Measurements from ENCODE around the gene MAPK13.
"Not testable (repeated sequence)": the region's sequence is repeated elsewhere in the genome, so short reads cannot be mapped to it uniquely, and the experiment has no call there.

The MAPK13 gene

DNA sequence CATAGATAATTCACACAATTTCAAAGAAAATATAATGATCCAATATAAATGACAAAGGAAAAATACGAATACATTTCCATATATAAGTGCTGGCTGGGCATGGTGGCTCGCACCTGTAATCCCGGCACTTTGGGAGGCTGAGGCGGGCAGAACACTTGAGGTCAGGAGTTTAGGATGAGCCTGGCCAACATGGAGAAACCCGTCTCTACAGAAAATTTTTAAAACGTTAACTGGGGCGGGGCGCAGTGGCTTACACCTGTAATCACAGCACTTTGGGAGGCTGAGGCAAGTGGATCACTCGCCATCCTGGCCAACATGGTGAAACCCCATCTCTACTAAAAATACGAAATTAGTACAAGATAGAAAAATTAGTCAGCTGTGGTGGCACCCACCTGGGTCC is 14.9 kb upstream of the MAPK13 start:
- DNase-seq = no peak

DNA sequence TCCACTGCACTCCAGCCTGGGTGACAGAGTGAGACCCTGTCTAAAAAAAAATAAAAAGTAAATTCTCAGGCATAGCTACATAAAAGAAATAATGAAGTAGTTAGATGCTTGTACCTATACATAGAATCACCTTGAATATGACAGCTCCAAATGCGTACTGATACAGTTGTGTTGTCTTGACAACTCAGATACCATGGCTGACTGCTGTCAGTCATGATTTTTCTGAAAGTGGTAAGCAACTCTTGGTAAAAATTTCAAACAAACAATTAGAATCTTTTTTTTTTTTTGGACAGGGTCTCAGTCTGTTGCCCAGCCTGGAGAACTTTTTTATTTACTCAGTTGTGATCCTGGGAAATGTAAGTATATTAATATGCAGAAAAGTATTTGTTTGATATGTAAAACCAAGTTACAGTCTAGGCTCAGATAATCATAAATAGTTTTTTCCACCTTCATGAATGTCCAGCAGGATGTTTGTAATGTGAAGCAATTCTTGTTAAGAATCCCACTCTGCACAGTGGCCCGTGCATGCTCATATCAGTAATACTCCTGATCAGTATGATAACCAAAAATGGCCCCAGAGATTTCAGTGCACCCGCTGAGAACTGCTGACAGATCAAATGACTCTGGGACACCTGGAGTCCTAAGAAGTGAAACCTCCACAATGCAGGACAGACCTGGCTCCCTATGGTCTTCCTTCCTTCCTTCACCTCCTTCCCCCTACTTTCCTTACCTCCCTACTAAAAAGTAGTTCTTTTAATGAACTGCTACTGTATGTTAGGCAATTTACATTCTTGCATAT is 14.0 kb upstream of the MAPK13 start:
- DNase-seq = no peak

DNA sequence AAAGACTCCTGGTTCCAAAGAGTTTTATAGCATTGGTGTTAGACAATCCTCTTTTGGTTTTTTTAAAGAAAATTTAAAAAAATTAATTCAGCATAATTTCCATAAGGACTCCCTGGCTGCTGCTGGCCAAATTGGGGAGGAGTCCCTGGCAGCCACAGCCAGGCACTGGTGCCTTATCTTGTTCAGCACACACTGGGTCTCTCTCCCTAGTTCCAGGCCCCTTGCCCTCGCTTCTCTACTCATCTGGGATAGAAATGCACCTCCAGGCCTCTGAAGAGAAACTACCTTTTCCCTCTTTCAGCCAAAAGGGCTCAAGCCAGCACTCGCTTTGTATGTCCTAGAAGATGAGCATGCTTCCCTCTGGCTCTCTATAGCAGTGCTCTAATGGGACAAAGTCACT is 13.4 kb upstream of the MAPK13 start:
- peak; percentile 84 for DNase-seq

DNA sequence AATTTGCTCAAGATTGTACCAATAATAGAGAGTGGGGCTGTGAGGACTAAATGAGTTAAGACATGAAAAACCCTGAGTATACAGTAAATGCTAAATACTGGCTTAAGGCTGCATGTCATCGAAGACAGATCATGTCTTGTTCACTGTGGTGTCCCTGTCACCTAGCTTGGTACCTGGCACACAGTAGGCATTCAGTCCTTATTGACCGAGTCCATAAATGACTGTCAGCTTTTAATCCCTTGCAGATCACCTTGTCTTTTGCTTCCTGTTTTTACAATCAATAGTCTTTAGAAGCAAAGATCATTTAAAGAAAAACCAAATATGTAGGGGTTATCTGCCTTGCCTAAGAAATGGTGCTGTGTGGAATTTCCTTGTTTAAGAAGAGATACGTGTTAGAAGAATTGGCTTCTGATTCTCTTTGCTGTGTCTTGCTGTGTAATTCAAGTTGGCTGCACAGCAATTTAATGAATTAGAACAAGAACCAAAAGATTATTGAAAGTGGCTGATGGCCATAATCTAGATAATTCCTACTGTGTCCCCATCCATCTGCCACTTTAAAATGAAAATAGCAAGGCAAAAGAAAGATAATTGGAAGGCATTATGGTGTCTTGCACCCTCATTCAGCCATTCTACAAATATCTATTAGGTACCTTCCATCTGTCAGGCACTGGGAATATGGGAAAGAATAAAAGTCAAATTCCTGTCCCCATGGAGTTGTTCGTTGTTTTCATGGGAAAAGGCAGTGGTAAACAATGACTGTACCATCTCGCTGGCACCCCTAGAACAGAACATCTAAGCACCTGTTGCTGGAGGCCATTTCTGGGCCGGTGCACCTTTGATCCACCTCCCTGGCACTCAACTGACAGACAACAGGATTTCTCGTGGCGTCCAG is 12.4 kb upstream of the MAPK13 start:
- DNase-seq = no peak

DNA sequence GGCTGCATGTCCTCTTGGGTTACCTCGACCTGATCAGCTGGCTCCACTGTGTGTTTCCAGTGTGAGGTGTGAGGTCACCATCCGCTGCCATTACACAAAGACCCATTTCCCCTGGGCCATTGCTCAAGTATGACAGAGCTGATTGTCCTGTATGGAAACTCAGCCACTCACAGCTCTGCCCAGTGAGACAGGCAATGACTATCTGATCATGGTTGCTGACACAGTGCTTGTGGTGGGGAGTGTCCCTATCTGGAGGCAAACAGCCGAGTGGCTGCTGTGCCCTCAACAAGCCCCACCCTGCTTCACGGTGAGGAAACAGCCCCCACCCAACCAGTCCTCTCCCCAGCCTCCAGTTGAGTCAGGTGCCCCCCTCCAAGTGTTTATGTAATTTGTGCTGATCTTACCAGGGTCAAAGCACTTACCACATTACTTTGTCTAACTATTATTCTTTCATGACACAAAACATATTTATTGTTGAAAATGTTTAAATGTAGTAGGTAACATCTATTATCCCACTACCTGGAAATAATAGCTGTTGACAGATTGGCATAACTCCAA is 11.7 kb upstream of the MAPK13 start:
- peak; percentile 98 for DNase-seq

DNA sequence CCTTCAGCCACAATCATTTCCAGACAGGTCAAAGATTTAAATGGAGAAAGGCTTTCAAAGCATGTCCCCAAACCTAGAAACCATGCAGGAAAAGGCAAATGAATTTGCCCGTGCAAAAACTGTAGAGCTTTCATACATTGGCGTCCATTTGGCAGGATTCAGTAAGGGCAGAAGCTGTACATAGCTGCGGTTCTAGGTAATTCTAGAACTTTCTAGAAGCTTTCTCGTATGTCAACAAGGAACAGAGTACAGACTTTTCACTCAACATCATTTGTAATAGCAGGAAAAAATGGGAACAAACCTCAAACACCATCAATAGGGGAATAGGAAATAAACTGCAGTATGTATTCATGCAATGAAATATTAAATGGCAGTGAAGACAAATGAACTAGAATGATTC is 11.1 kb upstream of the MAPK13 start:
- no peak for DNase-seq

DNA sequence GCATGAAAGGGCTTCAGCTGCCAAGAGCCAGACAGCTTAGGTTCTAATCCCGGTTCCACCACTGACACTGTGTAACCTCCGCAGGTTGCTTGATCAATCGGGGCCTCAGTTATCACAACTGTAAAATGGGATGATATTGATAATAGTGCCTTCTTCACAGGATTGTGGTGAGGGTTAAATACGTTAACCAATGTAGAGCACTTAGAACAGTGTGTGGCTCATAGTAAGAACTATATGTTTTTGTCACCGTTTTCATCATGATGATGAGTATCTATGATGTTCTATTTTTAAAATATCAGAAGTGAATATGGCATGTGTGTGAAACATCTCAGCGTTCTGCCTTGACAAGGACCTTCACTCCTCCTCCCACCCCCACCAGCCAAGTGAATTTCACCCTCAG is 10.3 kb upstream of the MAPK13 start:
- DNase-seq = no peak

DNA sequence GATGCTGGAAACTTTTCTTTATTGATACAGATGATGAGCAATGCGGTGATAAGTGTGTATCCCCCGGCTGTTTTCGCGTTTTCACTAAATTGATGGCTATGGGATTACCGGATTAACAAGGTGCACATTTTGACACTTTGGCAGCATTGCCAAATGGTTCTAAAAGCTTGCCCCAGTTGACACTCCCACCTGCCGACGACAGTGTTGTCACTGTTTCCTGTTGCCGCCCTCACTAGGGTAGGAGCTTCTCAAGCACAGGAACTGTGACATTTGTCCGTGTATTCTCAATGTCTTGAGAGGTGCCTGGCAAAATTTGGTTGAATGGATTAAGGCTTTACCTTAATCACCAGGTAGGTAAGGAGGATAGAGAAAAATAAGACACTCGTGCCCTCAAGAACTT is 9.8 kb upstream of the MAPK13 start:
- DNase-seq = peak; percentile 81

DNA sequence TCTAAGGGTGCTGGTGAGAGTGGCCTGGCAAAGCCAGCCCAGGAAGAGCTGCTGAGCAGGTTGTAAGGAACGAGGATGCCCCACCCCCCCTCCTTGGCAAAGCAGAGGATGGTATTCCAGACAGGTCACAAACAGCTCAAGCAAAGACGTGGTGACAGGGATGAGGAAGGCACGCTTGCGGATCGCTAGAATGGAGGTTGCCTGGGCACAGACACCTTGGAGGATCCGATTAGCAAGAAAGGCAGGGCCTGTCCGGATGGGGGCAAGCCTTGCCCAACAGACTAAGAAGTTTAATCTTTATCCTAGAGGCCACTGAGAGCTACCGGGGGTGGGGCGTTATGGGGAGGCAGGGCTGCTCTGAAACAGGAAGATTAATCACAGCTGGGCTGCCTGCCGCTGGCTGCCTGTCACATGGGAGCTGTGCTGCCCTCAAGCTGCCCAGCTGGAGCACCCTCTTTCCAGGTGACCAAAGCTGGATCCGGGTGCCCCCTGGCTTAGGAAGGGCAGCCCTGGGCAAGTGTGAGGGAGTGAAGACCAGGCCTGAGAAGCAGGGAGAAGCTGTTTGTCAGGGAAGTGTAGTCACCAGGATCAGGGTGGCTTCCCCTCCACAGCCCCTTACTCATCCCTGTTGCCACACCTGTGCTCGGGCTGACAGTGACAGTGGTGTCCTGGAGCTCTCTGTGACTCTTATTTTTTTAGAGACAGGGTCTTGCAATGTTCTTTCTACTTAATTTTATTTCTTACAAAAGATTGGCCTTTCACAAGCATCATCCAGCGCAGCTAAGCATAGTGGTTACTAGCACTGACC is 9.1 kb upstream of the MAPK13 start:
- peak; percentile 95 for DNase-seq

DNA sequence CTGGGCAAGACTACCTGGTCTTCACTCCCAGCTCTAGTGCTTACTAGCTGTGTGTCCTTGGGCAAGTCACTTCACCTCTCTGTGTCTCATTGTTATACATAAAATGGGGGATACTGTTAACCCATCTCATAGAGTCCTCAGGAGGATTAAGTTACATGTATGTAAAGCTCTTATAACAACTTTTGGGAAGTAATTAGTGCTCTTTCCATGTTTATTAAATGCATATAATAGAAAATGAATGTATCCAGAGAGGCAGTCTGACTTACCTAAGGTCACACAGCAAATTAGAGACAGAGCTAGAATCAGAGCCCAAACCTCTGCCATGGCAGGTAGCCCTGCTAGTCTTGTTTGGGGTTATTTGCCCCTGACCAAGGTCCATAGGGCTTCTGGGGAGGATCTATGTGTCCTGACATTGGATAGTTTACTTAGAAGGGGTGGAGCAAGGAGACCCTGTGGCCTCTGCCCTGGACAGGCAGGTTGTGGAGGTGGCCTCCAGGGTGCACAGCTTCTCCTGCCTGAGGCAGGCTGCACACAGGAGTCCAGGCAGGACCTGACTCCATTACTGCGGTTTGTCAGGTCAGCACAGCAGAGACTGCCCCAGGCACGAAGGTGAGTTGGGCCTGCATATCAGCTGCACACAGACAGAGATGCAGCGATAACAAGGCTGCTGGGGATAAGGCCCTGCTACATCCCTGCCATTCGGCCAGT is 8.4 kb upstream of the MAPK13 start:
- DNase-seq = no peak

DNA sequence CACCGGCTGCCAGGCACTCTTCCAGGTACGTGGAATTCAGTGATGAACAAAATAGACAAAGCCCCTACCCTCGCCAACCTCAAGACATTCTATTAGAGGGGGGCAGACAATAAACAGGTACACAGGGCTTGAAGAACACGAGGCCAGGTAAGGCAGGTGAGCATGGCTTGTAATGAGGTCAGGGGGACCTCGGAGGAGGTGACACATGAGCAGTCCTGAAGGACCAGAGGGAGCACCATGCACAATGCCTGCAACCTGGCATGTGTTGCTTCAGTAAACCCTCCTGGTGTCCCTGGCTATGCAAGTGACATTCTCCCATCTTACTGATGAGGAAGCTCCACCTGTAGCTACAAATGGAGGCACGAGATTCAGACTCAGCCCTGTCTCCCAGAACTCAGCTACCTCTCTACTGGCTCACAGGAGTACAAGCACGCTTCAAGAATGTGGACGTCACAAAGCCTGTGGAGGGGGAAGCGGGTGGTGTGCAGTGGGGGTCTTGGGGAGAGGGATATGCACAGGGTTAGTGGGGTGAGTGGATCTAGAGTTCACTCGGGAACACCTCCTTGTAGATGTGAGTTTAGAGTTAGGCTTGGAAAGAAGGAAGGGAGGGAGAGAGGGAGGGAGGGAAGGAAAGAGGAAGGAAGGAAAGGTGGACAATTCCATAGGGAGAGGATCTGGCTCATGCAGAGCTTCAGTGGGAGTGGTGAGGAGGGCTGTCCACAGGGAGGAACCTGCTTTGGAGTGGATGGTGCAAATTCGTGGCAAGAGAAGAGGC is 7.6 kb upstream of the MAPK13 start:
- no peak for DNase-seq

DNA sequence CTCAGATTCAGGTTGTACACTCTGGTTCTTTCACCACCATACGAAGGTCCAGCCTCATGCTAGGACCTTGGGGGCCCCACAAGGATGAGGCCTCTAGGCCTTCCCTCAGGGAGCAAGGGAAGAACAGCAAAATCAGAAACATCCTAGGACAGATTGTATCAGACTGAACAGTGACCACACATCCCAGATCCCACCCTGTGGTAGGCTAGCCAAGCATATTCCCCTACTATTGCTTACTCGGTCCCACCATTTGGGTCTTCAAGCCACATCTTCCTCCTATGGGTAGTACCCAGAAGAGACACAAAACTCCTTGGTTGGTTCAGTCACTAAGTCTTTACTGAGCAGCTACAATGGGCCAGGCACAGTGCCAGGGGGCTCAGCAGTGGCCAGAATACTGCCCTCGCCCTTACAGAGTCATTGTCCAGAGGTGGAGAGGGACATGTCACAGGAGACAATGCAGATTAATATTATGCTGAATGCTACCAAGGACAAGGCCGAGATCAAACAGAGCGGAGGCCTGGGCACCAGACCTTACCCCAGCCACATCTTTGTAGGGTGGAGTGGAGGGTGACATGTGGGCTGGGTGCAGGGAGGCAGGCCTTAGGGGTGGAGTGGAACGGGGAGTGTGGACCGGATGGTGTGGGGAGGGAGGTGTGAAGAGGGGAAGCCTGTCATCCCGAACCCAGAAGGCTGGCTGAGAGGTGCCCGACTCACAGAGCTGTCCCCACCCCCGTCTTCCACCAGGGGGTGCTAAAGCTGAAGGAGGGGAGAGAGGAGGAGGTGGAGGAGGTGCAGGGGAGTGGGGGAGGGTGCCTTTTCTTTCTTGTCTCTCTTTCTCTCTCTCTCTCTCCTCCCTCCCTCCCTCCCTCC is 6.8 kb upstream of the MAPK13 start:
- DNase-seq = peak; percentile 94

DNA sequence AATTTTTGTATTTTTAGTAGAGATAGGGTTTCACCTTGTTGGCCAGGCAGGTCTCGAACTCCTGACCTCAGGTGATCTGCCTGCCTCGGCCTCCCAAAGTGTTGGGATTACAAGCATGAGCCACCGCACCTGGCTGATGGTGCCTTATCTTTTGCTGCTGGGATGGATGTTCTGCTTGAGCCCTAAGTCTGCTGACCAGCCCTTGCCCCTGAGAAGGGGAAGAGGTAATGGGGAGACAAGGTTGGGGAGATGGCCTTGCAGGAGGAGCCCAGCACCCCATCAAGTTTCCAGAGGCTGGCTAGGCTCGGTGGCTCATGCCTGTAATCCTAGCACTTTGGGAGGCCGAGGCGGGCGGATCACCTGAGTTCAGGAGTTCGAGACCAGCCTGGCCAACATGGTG is 6.0 kb upstream of the MAPK13 start:
- DNase-seq = not testable (repeated sequence)

DNA sequence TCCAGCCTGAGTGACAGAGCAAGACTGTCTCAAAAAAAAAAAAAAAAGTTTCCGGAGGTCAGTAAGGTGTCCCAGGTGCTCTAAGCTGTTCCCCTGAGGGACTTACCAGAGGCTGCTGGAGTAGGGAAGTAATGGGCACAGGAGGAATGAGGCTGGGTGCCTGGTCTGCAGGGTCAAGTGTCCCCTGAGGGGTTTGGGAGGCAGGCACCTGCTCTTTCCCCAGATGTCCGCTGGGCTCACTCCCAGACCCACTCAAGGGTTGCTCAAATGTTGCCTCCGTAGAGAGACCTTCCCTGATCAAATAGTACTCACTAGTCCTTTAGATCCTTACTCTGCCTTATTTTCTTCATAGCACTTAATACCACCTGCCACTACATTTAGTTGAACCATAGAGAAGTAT is 5.4 kb upstream of the MAPK13 start:
- DNase-seq = no peak

DNA sequence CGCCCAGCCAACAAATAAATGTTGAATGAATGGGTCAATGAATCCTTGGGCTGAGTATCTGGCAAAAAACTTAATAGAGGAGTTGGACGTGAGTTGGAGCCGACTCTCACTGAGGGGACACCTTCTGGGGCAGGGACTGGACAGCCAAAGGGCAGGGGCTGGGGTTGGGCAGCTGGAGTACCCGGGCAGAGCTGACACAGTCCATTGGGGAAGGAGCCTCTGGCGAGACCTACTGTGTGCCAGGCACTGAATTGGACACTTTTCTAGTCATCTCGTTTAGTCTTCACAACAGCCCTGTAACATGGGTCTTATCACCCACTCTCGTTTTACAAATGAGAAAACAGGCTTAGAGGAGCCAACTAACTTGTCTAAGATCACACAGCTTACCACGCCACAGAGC is 4.7 kb upstream of the MAPK13 start:
- DNase-seq = no peak

DNA sequence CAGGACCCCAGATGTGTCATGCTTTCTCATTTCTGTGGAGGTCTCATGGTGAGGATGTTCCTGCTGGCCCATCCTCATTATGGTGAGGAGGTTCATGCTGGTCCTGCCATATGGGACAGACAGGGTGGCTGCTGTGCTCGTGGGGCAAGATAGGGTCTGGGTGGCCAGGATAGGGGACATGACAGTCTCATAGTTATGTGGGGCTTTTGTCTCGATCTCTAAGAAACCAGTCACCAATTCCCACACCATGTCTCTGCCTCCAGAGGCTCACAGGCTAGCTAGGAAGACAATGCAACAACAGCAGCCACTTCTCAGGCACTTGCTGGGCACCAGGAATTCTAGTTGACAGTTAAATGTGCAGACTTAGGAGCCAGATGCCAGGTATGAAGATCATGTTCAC is 4.2 kb upstream of the MAPK13 start:
- no peak for DNase-seq

DNA sequence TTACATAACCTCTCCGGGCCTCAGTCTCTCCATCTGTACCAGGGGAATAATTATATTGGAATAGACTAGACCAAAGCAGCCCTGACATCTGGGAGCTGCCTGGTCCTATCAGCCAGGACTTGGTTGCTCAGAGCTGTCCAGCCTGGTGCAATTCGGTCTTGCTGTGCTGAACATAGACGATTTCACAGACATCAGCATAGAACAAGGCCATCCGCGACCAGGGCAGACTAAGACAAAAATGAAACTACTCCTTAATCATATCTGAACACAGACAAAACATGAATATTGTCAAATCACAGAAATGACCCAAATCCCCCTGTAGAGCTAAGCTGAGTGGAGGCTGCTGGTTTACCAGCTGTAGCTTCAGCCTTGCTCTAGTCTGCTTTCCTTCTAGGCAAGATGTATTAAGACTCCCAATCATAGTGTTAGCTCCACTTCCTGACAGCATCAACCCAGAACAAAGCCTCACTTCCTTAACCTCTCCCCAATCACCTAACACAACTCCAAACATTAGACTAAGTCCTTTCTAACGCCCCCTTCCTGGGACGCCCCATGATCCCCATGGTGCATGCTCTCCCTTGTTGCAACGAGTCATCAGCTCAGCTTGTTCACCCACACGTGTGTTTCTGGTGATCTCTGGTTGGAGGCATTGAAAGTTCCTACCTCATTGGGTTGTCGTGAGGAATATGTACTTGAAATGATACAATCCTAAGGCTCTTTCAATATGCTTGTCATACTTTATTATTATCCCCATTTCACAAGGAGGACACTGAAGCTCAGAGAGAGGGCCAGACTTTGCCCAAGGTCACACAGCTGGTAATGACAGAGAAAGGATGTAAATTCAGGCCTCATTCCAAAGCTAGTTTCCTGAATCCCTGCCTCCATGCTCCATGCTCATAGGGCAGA is 3.5 kb upstream of the MAPK13 start:
- no peak for DNase-seq

DNA sequence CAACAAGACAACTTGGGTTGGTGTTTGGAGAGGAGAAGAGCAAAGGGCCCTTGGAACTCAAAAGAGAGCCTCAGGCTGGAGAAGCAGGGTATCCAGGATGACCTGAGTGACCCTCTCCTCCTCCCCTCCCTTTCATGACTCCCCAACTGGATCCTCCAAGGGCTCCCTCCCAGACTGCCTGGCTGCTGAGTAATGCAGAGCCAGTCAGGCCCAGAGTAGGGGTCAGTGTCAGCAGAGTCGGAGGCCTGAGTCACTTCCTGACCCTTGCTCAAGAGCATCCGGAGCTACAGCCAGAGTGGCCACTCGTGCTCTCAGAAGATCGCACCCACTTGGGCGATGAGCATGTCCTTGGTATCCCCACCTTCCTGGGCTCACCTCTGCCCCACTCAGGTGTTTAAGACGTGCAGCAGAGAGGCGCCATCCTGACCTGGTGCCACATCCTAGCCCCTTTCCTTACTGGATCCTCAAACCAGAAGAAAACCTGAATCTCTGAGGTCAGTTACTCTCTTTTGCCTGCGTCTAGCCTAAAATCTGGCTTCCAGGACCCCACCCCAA is 2.8 kb upstream of the MAPK13 start:
- no peak for DNase-seq

DNA sequence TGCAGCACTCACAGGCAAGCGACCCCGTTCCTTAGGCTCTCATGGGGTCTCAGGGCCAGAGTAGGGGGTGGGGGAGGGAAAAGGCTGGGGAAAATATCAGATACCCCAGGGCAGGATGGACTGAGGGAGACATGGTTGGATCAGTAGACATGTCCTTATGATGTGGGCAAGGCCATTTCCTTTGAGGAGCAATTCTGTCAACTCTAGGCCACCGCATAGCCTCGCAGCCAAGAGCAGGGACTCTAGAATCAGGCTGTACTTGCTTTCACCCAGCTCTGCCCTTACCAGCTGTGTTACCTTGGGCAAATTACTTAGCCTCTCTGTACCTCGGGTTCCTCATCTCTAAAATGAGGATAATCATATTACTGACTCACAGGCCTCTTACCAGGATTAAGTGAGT is 2.2 kb upstream of the MAPK13 start:
- no peak for DNase-seq

Measured in hematopoietic multipotent progenitor cell treated with erythropoietin and hydrocortisone succinate and interleukin-3 and kit ligand, for 4 days (in vitro differentiated cells).